GM12878 (cell line): ENCODE results near the gene GSK3A. TPM values are rescaled to one million over a fixed set of nuclear protein-coding genes. Genes with fewer than 3 reads are reported as not detected.

Source experiments
- ATAC-seq: fragments of 200-7000 bp; cut with Tn5 transposase; 3 replicates; pipeline ENCODE4 v1.9.1; 2020; ENCODE audit warnings: mild to moderate bottlenecking, moderate library complexity
- BruUV-seq: library from RNA; stranded (reverse); fragments of 400-500 nt; replicated peaks from 2 replicates; lab custom pipeline; 2021; lab: Mats Ljungman, UMichigan
- CTCF ChIA-PET: fragments of 300-600 bp; sonication (Branson Sonifier 250); formaldehyde crosslinking; extraction: SDS; loops from one replicate; lab custom pipeline; 2021; ENCODE audit warnings: inconsistent platforms; lab: Yijun Ruan, JAX
- POLR2A ChIA-PET: fragments of 350-600 bp; formaldehyde crosslinking; extraction: SDS; loops from one replicate; lab custom pipeline; 2021; ENCODE audit warnings: inconsistent platforms; lab: Charles Lee
- RAD21 ChIA-PET: fragments of 300-600 bp; sonication (Branson Sonifier 250); formaldehyde crosslinking; loops from one replicate; lab custom pipeline; 2023; ENCODE audit warnings: antibody characterized with exemption; ENCODE audit not compliant: unreplicated experiment; lab: Charles Lee
- SMC1A ChIA-PET: fragments of 300-600 bp; sonication (Branson Sonifier 250); formaldehyde crosslinking; loops from one replicate; lab custom pipeline; 2023; ENCODE audit not compliant: unreplicated experiment, uncharacterized antibody; lab: Charles Lee
- DNase-seq: peaks from one replicate; pipeline ENCODE4 v3.0.0-alpha.2; 2011; ENCODE audit warnings: low read depth, low spot score
- FAIRE-seq: peaks from 3 replicates; lab custom pipeline; 2011; peaks lifted over from hg19 to GRCh38; lab: Jason Lieb, UNC
- H2AFZ ChIP-seq: 2 replicates; pipeline ENCODE4 v1.6.0; 2011; ENCODE audit warnings: low read depth, low read length, control low read depth; ENCODE audit not compliant: control insufficient read depth
- H3K27ac ChIP-seq: 2 replicates; pipeline ENCODE4 v1.5.1; 2011; ENCODE audit warnings: control low read depth; ENCODE audit not compliant: control insufficient read depth, insufficient read depth
- H3K27me3 ChIP-seq, 2 experiments: replicated peaks in 1 of 2; 2 replicates each; pipeline versions ENCODE4 v1.6.0 to v1.6.1; 2011; ENCODE audit warnings: low read length in 1 of 2; ENCODE audit not compliant: control insufficient read depth in 2 of 2, insufficient read depth in 2 of 2
- H3K36me3 ChIP-seq, 2 experiments: 2 replicates each; pipeline ENCODE4 v1.5.1; 2011; ENCODE audit warnings: low read length in 1 of 2; ENCODE audit not compliant: control insufficient read depth in 2 of 2, insufficient read depth in 2 of 2
- H3K4me1 ChIP-seq: 2 replicates; pipeline ENCODE4 v1.6.1; 2011; ENCODE audit warnings: mild to moderate bottlenecking, low read length, moderate library complexity, mixed read lengths; ENCODE audit not compliant: control insufficient read depth, insufficient read depth
- H3K4me2 ChIP-seq: 2 replicates; pipeline ENCODE4 v1.6.0; 2011; ENCODE audit warnings: control low read depth; ENCODE audit not compliant: control insufficient read depth, insufficient read depth
- H3K4me3 ChIP-seq: fragments of 200-600 bp; sonication (generic); 2 replicates; pipeline ENCODE4 v1.5.1; 2016
- H3K79me2 ChIP-seq: 2 replicates; pipeline ENCODE4 v1.6.0; 2011; ENCODE audit warnings: low read length; ENCODE audit not compliant: control insufficient read depth, insufficient read depth
- H3K9ac ChIP-seq: 2 replicates; pipeline ENCODE4 v1.8.0; 2011; ENCODE audit warnings: low read length, control low read depth, mixed read lengths; ENCODE audit not compliant: control insufficient read depth, insufficient read depth
- H3K9me3 ChIP-seq: replicated peaks from 3 replicates; pipeline ENCODE4 v1.5.1; 2011; ENCODE audit warnings: mild to moderate bottlenecking, low read length; ENCODE audit not compliant: control insufficient read depth, insufficient read depth
- H4K20me1 ChIP-seq: 2 replicates; pipeline ENCODE4 v1.6.0; 2011; ENCODE audit not compliant: control insufficient read depth, insufficient read depth
- ATF7 ChIP-seq: fragments of 450-650 bp; IDR thresholded peaks from 2 replicates; pipeline ENCODE4 v1.6.1; 2016; ENCODE audit warnings: low read depth, mild to moderate bottlenecking
- BCL11A ChIP-seq: IDR thresholded peaks from 2 replicates; pipeline ENCODE4 v1.6.1; 2011; ENCODE audit warnings: low read depth, low read length
- BHLHE40 ChIP-seq, 2 experiments: fragments of 450-650 bp in 1 of 2; IDR thresholded peaks; 2 replicates each; pipeline ENCODE4 v1.6.1; 2011 to 2017; ENCODE audit warnings: low read depth in 2 of 2, borderline replicate concordance in 1 of 2, improper control_type of control experiment in 1 of 2, low read length in 1 of 2, mild to moderate bottlenecking in 1 of 2
- CREB1 ChIP-seq: IDR thresholded peaks from 2 replicates; pipeline ENCODE4 v1.6.1; 2012; ENCODE audit warnings: low read depth, mild to moderate bottlenecking, inconsistent platforms
- EED ChIP-seq: sonication (generic); IDR thresholded peaks from 2 replicates; pipeline ENCODE4 v1.6.1; 2016; ENCODE audit warnings: antibody characterized with exemption, low read depth
- ESRRA ChIP-seq: IDR thresholded peaks from 2 replicates; pipeline ENCODE4 v1.6.1; 2012; ENCODE audit warnings: mild to moderate bottlenecking, low read length, improper control_type of control experiment
- GATAD2B ChIP-seq: fragments of 450-650 bp; conservative IDR thresholded peaks from 2 replicates; pipeline ENCODE4 v1.6.1; 2017; ENCODE audit warnings: low read depth, mild to moderate bottlenecking, moderate library complexity
- HDGF ChIP-seq: fragments of 450-650 bp; IDR thresholded peaks from 2 replicates; pipeline ENCODE4 v1.6.1; 2016; ENCODE audit warnings: antibody characterized with exemption
- KAT2A ChIP-seq: conservative IDR thresholded peaks from 2 replicates; pipeline ENCODE4 v1.6.1; 2011; ENCODE audit warnings: low read depth, low read length; ENCODE audit not compliant: control insufficient read depth
- LARP7 ChIP-seq: fragments of 450-650 bp; IDR thresholded peaks from 2 replicates; pipeline ENCODE4 v1.6.1; 2017; ENCODE audit warnings: mild to moderate bottlenecking
- MXI1 ChIP-seq: fragments of 150-350 bp; IDR thresholded peaks from 2 replicates; pipeline ENCODE4 v1.6.1; 2011; ENCODE audit warnings: low read depth, mild to moderate bottlenecking, inconsistent platforms, low read length, improper control_type of control experiment
- POLR2A ChIP-seq: IDR thresholded peaks from 2 replicates; pipeline ENCODE4 v1.6.1; 2011; ENCODE audit warnings: low read depth, mild to moderate bottlenecking, low read length
- SIN3A ChIP-seq: IDR thresholded peaks from 2 replicates; pipeline ENCODE4 v1.6.1; 2012; ENCODE audit warnings: low read depth, low read length, improper control_type of control experiment
- WRNIP1 ChIP-seq: IDR thresholded peaks from 2 replicates; pipeline ENCODE4 v1.6.1; 2011; ENCODE audit warnings: low read depth, low read length, improper control_type of control experiment, borderline replicate concordance
- WGBS: methylation state at CpG from one replicate; pipeline ENCODE4 v1.1.6; 2016; ENCODE audit warnings: low lambda C conversion rate; ENCODE audit not compliant: insufficient replicate concordance, insufficient coverage; ENCODE audit errors: missing lambda C conversion rate; 5-methylcytosine and 5-hydroxymethylcytosine counted together
- in situ Hi-C: fragments of 300-500 bp; cut with MboI; formaldehyde crosslinking; loops from 9 replicates; pipeline ENCODE4 v1.14.3; 2018; ENCODE audit warnings: mixed read lengths
- intact Hi-C: fragments of 100-400 bp; cut with micrococcal nuclease; formaldehyde crosslinking; loops from one replicate; pipeline ENCODE4 v1.14.2; 2022; ENCODE audit not compliant: unreplicated experiment
- polyA plus RNA-seq, 11 experiments: library from polyadenylated mRNA; depleted of rRNA in 4 of 11; unstranded in 6 of 11; stranded (reverse) in 5 of 11; fragments of >200 nt; fragmentation: Nextera tagmentation in 4 of 11; fragmentation: Illumina TruSeq in 1 of 11; extraction: Ambion mirVana in 4 of 11; extraction: Trizol in 1 of 11; gene quantifications; 1 replicate in 1 of 11; 2 replicates in 10 of 11; pipeline versions ENCODE4 v1.2.1 to v1.2.3, GENCODE V29; 2011 to 2016; ENCODE audit warnings: inconsistent platforms in 2 of 11, missing spikeins in 2 of 11, low read depth in 1 of 11
- total RNA-seq, 4 experiments: library from RNA; depleted of rRNA in 3 of 4; stranded (reverse); fragments of >200 nt in 3 of 4; fragmentation: Illumina TruSeq in 1 of 4; extraction: Trizol in 1 of 4; gene quantifications; 2 replicates each; pipeline versions ENCODE4 v1.2.1 to v1.2.3, GENCODE V29; 2013 to 2021
- TF ChIP-seq, protein P1 (sequence below): fragments of 450-650 bp; conservative IDR thresholded peaks from 2 replicates; pipeline ENCODE4 v1.6.1; 2017; ENCODE audit warnings: mild to moderate bottlenecking, moderate library complexity

Gene GSK3A
- total and polyA plus RNA-seq, 10 of the 15 experiments (the other 5 are each of a cell fraction or from before 2014, with no cell fraction given) = 1.00 to 47.9 (median 15.2) TPM

DNA sequence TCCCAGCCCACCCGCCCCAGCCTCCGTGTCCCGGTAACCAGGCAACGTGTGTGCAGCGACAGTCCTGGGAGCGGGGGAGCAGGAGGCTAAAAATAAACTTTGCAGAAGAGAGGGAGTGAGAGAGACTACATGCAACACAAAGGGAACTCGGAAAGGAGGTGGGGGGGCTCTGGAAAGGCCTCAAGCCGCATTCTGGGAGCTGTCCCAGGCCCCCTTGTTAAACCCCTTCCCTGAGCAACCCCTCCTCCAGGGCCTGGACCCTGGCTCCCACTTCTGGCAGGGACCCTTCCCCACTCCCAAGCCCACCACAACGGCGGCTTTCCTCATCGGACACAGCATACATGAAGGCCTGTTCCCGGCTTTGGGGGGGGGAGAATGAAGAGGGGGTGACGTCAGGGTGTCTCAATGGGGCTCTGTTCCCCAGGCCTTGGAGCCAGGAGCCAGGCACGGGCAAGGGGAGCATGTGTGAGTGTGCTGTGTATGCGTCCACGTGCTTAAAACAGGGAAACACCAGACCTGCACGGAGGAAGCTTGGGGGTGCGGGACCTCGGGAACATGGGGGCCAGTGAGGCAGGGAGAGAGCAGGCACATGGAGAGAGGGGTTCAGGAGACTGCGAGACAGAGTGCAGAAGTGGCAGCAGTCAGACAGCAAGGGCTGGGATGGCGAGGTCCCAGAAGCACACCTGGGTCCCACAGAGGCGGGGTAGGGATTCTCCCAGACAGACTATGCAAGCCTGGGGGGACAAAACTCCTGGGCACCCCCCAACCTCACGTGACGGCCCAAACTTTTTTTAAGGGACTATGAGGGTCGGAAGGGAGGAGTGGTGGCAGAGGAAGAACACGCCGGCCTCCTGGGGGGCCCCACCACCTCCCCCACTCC lies 10.2 kb upstream of the GSK3A start:
- in situ Hi-C loops = no loop called here
- TSS peak; percentile 53 for BruUV-seq

More for the DNA sequence above, 10.2 kb upstream of the GSK3A start:
- TF ChIP-seq, protein P1, sequence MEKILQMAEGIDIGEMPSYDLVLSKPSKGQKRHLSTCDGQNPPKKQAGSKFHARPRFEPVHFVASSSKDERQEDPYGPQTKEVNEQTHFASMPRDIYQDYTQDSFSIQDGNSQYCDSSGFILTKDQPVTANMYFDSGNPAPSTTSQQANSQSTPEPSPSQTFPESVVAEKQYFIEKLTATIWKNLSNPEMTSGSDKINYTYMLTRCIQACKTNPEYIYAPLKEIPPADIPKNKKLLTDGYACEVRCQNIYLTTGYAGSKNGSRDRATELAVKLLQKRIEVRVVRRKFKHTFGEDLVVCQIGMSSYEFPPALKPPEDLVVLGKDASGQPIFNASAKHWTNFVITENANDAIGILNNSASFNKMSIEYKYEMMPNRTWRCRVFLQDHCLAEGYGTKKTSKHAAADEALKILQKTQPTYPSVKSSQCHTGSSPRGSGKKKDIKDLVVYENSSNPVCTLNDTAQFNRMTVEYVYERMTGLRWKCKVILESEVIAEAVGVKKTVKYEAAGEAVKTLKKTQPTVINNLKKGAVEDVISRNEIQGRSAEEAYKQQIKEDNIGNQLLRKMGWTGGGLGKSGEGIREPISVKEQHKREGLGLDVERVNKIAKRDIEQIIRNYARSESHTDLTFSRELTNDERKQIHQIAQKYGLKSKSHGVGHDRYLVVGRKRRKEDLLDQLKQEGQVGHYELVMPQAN = 0 out of 2 replicates have a peak, but pooled peaks have one; percentile 15
- TF ChIP-seq HDGF (peak; percentile 37; the same call in 1 of the 2 replicates), EED (peak; percentile 5; the same call in 1 of the 2 replicates), MXI1 (peak; percentile 28; the same call in 1 of the 2 replicates), WRNIP1 (no peak), CREB1 (0 out of 2 replicates have a peak, but pooled peaks have one; percentile 3), POLR2A (peak; percentile 60), KAT2A (no peak), BCL11A (no peak), ESRRA (no peak), LARP7 (0 out of 2 replicates have a peak, but pooled peaks have one; percentile 3), ATF7 (peak; percentile 72; the same call in 1 of the 2 replicates), SIN3A (no peak), GATAD2B (0 out of 2 replicates have a peak, but pooled peaks have one; percentile 46), BHLHE40 (IDR thresholded peaks at IDR 0.05; ENCODE audit: borderline replicate concordance in 1 of 2, low read depth in 2 of 2, low read length in 1 of 2) (peak; percentile 34 to 61)
- TF ChIP-seq, all 136 proteins: peak for 10
- Histone ChIP-seq H3K27ac (peak overlapping the region; percentile 55), H3K4me2 (peak overlapping the region; percentile 91), H3K4me3 (peak overlapping the region; percentile 99), H3K9ac (peak overlapping the region; percentile 77), H3K27me3 (no peaks in the 10 kb centered on the region), H3K4me1 (peaks cover 16% of the 10 kb centered on the region), H2AFZ (peak overlapping the region; percentile 56), H3K9me3 (no peaks in the 10 kb centered on the region), H3K36me3 (peaks cover 0 to 7% of the 10 kb centered on the region in 2 experiments; a peak in 2 of 4 replicates), H3K79me2 (peaks cover 43% of the 10 kb centered on the region), H4K20me1 (no peaks in the 10 kb centered on the region)
- ChIA-PET RAD21 (no interaction called here), SMC1A (interaction anchor here (1.3 kb wide), 1 partner anchor 18 kb away, joined by 5 read pairs; no protein-coding TSS in a partner anchor), CTCF (interaction anchor here (1.1 to 2.3 kb wide), 3 partner anchors 10 to 46 kb away, joined by 3 to 19 read pairs (median 5); partner anchors contain the start of gene GSK3A), POLR2A (interaction anchor here (1.1 to 1.8 kb wide), 2 partner anchors 10 to 29 kb away, joined by 3 to 13 read pairs; partner anchors contain the start of gene GSK3A)
- DNase-seq = no peak
- WGBS = 13% methylated on average over 27 of the region's 27 CpGs
- FAIRE-seq = peak; percentile 66
- ATAC-seq = no peak
- intact Hi-C loops = no loop called here
